ENCODE measurements around the gene PRPF18.

The PRPF18 gene

GRCh38 chr10:13671904-13672303 is 85.1 kb downstream of the PRPF18 start:
- DNase-seq: no peak

GRCh38 chr10:13672548-13672947 is 85.8 kb downstream of the PRPF18 start:
- no peak for DNase-seq

- no peak for DNase-seq
These were observed 86.4 kb downstream of the PRPF18 start for GRCh38 chr10:13673156-13673555.

- no peak for DNase-seq
These were observed 88.2 kb downstream of the PRPF18 start for GRCh38 chr10:13674645-13675588.

- DNase-seq: no peak
These were observed 91.5 kb downstream of the PRPF18 start for GRCh38 chr10:13678101-13678843.

Measured in NCI-H1694 treated with DMSO at 0.1 percent for 48 hours (cell line).